Endodermal cell (in vitro differentiated cells): ENCODE measurements around the gene PICK1. TPM values are rescaled to one million over a fixed set of nuclear protein-coding genes. Genes with fewer than 3 reads are reported as not detected.

Experiments
- DNase-seq: peaks from one replicate; pipeline ENCODE4 v3.0.0-alpha.2; 2017
- H3K27ac ChIP-seq: 2 replicates; pipeline ENCODE4 v1.5.1; 2013; ENCODE audit warnings: mild to moderate bottlenecking, low read depth, low read length, moderate library complexity
- H3K27me3 ChIP-seq: 2 replicates; pipeline ENCODE4 v1.6.1; 2013; ENCODE audit warnings: mild to moderate bottlenecking, low read length, moderate library complexity; ENCODE audit not compliant: insufficient read depth, control insufficient read depth, poor library complexity, severe bottlenecking
- H3K36me3 ChIP-seq: 2 replicates; pipeline ENCODE4 v1.7.0; 2013; ENCODE audit warnings: mild to moderate bottlenecking, low read length, moderate library complexity; ENCODE audit not compliant: control insufficient read depth, insufficient read depth
- H3K4me1 ChIP-seq: one replicate; pipeline ENCODE4 v1.7.0; 2013; ENCODE audit warnings: low read length; ENCODE audit not compliant: control insufficient read depth, insufficient read depth
- H3K4me3 ChIP-seq: 2 replicates; pipeline ENCODE4 v1.5.1; 2013; ENCODE audit warnings: mild to moderate bottlenecking, low read length, moderate library complexity
- H3K9ac ChIP-seq: 2 replicates; pipeline ENCODE4 v1.6.1; 2013; ENCODE audit warnings: mild to moderate bottlenecking, low read length, moderate library complexity; ENCODE audit not compliant: poor library complexity, severe bottlenecking; ENCODE audit errors: extremely low read depth
- H3K9me3 ChIP-seq: 2 replicates; pipeline ENCODE4 v1.6.1; 2013; ENCODE audit warnings: mild to moderate bottlenecking, low read length, moderate library complexity; ENCODE audit not compliant: control insufficient read depth
- H3K27ac Mint-ChIP-seq: 2 replicates; pipeline ENCODE4 v1.8.0; 2020; ENCODE audit warnings: mixed read lengths
- H3K27me3 Mint-ChIP-seq: 2 replicates; pipeline ENCODE4 v1.8.0; 2021; ENCODE audit warnings: mild to moderate bottlenecking, mixed read lengths; ENCODE audit not compliant: insufficient read depth
- H3K36me3 Mint-ChIP-seq: 2 replicates; pipeline ENCODE4 v1.8.0; 2020; ENCODE audit warnings: low read depth, mixed read lengths
- H3K4me1 Mint-ChIP-seq: 2 replicates; pipeline ENCODE4 v1.8.0; 2020; ENCODE audit warnings: mixed read lengths
- H3K4me3 Mint-ChIP-seq: 2 replicates; pipeline ENCODE4 v1.8.0; 2020; ENCODE audit warnings: mild to moderate bottlenecking, moderate library complexity, mixed read lengths
- H3K9me3 Mint-ChIP-seq: 2 replicates; pipeline ENCODE4 v1.8.0; 2020; ENCODE audit warnings: mild to moderate bottlenecking, mixed read lengths
- CTCF ChIP-seq: fragments of 200-600 bp; sonication (generic); conservative IDR thresholded peaks from 2 replicates; pipeline ENCODE4 v1.5.0; 2021; ENCODE audit warnings: antibody characterized with exemption, mild to moderate bottlenecking
- WGBS, 2 experiments: methylation state at CpG; one replicate each; pipeline versions ENCODE4 v1.1.5 to v1.1.7; 2013; ENCODE audit warnings: missing lambda C conversion rate in 2 of 2, mixed read lengths in 1 of 2; ENCODE audit not compliant: insufficient coverage in 1 of 2, insufficient read length in 1 of 2; 5-methylcytosine and 5-hydroxymethylcytosine counted together
- total RNA-seq, 2 donors: library from RNA; stranded (reverse); fragmentation: NEBNext Ultra II Directional in 1 of 2; extraction: Animal tissue kit (Norgen Biotek cat#: 25700) in 1 of 2; gene quantifications; 2 replicates in 1 of 2; 3 replicates in 1 of 2; pipeline ENCODE4 v1.2.1, GENCODE V29; 2021

PICK1 gene
- total RNA-seq, 2 donors from 2014 or later: 42.7 to 54.1 TPM

GRCh38 chr22:38104084-38104483 is 46.9 kb downstream of the PICK1 start:
- Histone ChIP-seq H3K27me3 (no peaks in the 10 kb centered on the region), H3K9me3 (no peaks in the 10 kb centered on the region), H3K4me1 (no peaks in the 10 kb centered on the region), H3K36me3 (no peaks in the 10 kb centered on the region), H3K27ac (no peak overlapping the region), H3K4me3 (no peak overlapping the region), H3K9ac (no peak overlapping the region)
- WGBS, 2 experiments: 77 to 83% methylated on average over 2 to 6 of the region's 6 CpGs
- peak; percentile 77 for TF ChIP-seq CTCF
- Mint-ChIP-seq H3K36me3 (no peaks in the 10 kb centered on the region), H3K27me3 (no peaks in the 10 kb centered on the region), H3K4me3 (no peak overlapping the region), H3K27ac (no peak overlapping the region), H3K4me1 (no peaks in the 10 kb centered on the region), H3K9me3 (no peaks in the 10 kb centered on the region)
- peak; percentile 86 for DNase-seq

- no peak overlapping the region for H3K27ac ChIP-seq
- 78 to 85% methylated on average over 9 to 17 of the region's 17 CpGs for WGBS, 2 experiments
- Mint-ChIP-seq H3K9me3 (no peaks in the 10 kb centered on the region), H3K4me3 (no peak overlapping the region), H3K36me3 (no peaks in the 10 kb centered on the region), H3K4me1 (peaks cover 6% of the 10 kb centered on the region), H3K27ac (no peak overlapping the region), H3K27me3 (no peaks in the 10 kb centered on the region)
- no peaks in the 10 kb centered on the region for H3K4me1 ChIP-seq
- TF ChIP-seq CTCF: no peak
- peaks cover 4% of the 10 kb centered on the region for H3K27me3 ChIP-seq
- no peaks in the 10 kb centered on the region for H3K9me3 ChIP-seq
- no peak overlapping the region for H3K4me3 ChIP-seq
- DNase-seq: no peak
- H3K9ac ChIP-seq: no peak overlapping the region
- H3K36me3 ChIP-seq: no peaks in the 10 kb centered on the region
Observed at GRCh38 chr22:38106814-38107578, 49.8 kb downstream of the PICK1 start.

- 87 to 88% methylated on average over 8 to 17 of the region's 17 CpGs for WGBS, 2 experiments
- no peak overlapping the region for H3K9ac ChIP-seq
- no peak overlapping the region for H3K4me3 Mint-ChIP-seq
- no peak overlapping the region for H3K27ac Mint-ChIP-seq
- H3K4me3 ChIP-seq: no peak overlapping the region
- DNase-seq: no peak
- H3K27me3 ChIP-seq: peaks cover 4% of the 10 kb centered on the region
- no peaks in the 10 kb centered on the region for H3K36me3 Mint-ChIP-seq
- peaks cover 6% of the 10 kb centered on the region for H3K4me1 Mint-ChIP-seq
- H3K27ac ChIP-seq: no peak overlapping the region
- no peaks in the 10 kb centered on the region for H3K4me1 ChIP-seq
- no peak for TF ChIP-seq CTCF
- no peaks in the 10 kb centered on the region for H3K36me3 ChIP-seq
- no peaks in the 10 kb centered on the region for H3K9me3 Mint-ChIP-seq
- H3K9me3 ChIP-seq: no peaks in the 10 kb centered on the region
- no peaks in the 10 kb centered on the region for H3K27me3 Mint-ChIP-seq
Observed at GRCh38 chr22:38107692-38108515, 50.7 kb downstream of the PICK1 start.
